ENCODE results near the gene JUNB. TPM values are rescaled to one million over a fixed set of nuclear protein-coding genes. Genes with fewer than 3 reads are reported as not detected.

Gene JUNB
- total RNA-seq, 4 donors from 2014 or later = 852 to 2,498 (median 1,079) TPM

DNA sequence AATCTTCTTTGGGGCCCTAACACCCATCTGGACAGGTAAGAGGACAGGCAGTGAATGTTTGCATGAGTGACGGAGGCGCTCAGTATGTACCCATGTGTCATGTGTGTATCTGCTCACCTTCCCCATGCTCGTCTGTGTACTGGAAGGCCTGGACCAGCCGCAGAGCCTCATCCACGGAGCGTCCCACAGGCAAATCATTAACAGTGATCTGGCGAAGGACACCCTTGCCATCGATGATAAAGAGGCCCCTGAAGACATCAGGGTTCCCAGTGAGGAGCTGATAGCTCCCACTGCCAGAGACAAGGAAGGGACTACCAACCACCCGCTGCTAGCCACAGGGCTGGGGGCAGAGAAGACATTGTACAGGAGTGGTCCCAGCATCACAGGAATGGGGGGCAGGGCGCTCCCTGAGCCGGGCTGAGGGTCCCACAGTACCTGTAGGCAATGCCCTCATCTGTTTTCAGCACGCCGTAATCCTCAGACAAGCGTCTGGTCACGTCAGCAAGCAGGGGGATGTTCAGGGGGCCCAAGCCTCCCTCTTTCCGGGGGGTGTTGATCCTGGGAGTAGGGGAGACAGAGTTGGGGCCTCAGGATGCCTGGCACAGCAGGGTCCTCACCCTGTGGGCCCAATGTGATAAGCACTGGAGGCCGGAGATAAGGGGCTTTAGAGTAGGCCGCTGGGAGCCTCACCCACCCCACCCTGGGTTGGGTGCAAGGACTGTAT is 8.6 kb downstream of the JUNB start:
- ATAC-seq (ENCODE audit: low FRiP score) (no peak), DNase-seq (ENCODE audit: low spot score) (no peak)
- TF ChIP-seq CTCF (IDR thresholded peaks at IDR 0.05) = no peak

- no peak for TF ChIP-seq CTCF (IDR thresholded peaks at IDR 0.05)
- ATAC-seq (ENCODE audit: low FRiP score) = no peak
- no peak for DNase-seq (ENCODE audit: low spot score)
Observed at GRCh38 chr19:12800466-12800770, 9.1 kb downstream of the JUNB start.

- TF ChIP-seq CTCF (IDR thresholded peaks at IDR 0.05) = no peak
- ATAC-seq (ENCODE audit: low FRiP score) = peak; percentile 37
- no peak for DNase-seq (ENCODE audit: low spot score)
Observed at GRCh38 chr19:12800923-12801465, 9.7 kb downstream of the JUNB start.

DNA sequence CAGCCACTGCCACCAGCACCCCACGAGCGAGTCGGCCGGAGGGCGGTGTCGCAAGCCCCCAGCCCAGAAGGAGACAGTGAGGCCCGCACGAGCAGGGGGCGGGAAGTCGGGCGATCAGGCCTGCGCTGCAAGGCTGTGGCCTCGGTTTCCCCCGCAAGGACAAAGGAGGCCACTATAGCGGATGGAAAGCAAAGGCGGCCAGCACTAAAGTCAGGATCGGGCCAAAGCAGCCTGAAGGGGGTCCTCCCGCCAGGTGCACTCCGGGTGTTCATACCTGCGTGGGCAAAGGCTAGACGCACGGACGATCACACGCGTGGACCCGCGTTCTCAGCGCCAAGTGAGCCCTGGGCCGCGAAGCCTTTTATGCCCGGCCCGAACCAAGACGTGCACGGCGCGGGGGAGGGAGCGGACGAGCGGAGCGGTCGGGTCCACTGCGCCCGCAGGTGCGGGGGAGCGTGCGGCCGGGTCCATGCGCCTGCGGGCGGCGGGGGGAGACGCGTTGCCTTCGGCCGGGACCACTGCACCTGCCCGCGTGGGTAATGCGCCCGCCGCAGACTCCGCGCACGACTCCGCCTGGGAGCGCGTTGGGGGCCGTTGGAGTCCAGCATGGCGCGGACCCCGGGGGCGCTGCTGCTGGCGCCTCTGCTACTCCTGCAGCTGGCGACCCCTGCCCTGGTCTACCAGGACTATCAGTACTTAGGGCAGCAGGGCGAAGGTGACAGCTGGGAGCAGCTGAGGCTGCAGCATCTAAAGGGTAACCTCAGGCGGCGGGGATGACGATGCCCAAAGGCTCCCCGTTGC is 10.4 kb downstream of the JUNB start, which contains the start of the genes PRDX2 and THSD8:
Gene PRDX2, minus strand, starts transcription at position 335 of the 801 bp plus-strand sequence. CDS start 539 bp downstream, outside the sequence.
Gene THSD8, plus strand, starts transcription at position 604 of the 801 bp plus-strand sequence. Its CDS starts 3 bp downstream, at position 607.
- no peak for DNase-seq (ENCODE audit: low spot score)
- no peak for TF ChIP-seq CTCF (IDR thresholded peaks at IDR 0.05)
- ATAC-seq (ENCODE audit: low FRiP score) = peak; percentile 70

GRCh38 chr19:12802267-12803106 is 11.2 kb downstream of the JUNB start:
- TF ChIP-seq CTCF (IDR thresholded peaks at IDR 0.05) = no peak
- DNase-seq (ENCODE audit: low spot score) (no peak), ATAC-seq (ENCODE audit: low FRiP score) (no peak)

GRCh38 chr19:12804051-12804450 is 12.8 kb downstream of the JUNB start:
- TF ChIP-seq CTCF (IDR thresholded peaks at IDR 0.05) = no peak
- no peak for DNase-seq (ENCODE audit: low spot score)
- ATAC-seq (ENCODE audit: low FRiP score) = no peak

Measured in omental fat pad (tissue), 4 donors.